Body of pancreas (tissue), 4 donors: ENCODE results near the gene DNAJB8. TPM values are rescaled to one million over a fixed set of nuclear protein-coding genes. Genes with fewer than 3 reads are reported as not detected.

Experiments used
- ATAC-seq: fragments of 150-250 bp; one replicate; pipeline ENCODE4 v1.9.1; 2016
- DNase-seq, 4 donors: peaks; one replicate each; pipeline ENCODE4 v3.0.0-alpha.2; 2019
- H3K27ac ChIP-seq, 4 donors: fragments of 200-600 bp; sonication (generic); 1 replicate in 3 of 4; 2 replicates in 1 of 4; pipeline versions ENCODE4 v1.5.1 to v1.6.1; 2016 to 2019; ENCODE audit warnings: mild to moderate bottlenecking in 1 of 4, mixed read lengths in 1 of 4, moderate library complexity in 1 of 4
- H3K27me3 ChIP-seq, 2 donors: fragments of 200-600 bp; sonication (generic); one replicate each; pipeline ENCODE4 v1.6.0; 2016; ENCODE audit warnings: mild to moderate bottlenecking in 1 of 2
- H3K36me3 ChIP-seq, 2 donors: fragments of 200-600 bp; sonication (generic); replicated peaks in 1 of 2; 2 replicates each; pipeline ENCODE4 v1.5.1; 2016; ENCODE audit warnings: low read depth in 2 of 2; ENCODE audit not compliant: insufficient read depth in 1 of 2
- H3K4me1 ChIP-seq: fragments of 200-600 bp; sonication (generic); one replicate; pipeline ENCODE4 v1.6.0; 2016
- H3K4me3 ChIP-seq, 2 donors: fragments of 200-600 bp; sonication (generic); 1 replicate in 1 of 2; 2 replicates in 1 of 2; pipeline ENCODE4 v1.5.1; 2016 to 2019
- H3K9me3 ChIP-seq, 3 donors: fragments of 200-600 bp; sonication (generic); 1 replicate in 2 of 3; 2 replicates in 1 of 3; pipeline ENCODE4 v1.5.1; 2016
- POLR2A ChIP-seq, 3 donors: fragments of 450-650 bp; IDR thresholded peaks; one replicate each; pipeline ENCODE4 v1.6.1; 2016; ENCODE audit warnings: antibody characterized with exemption in 3 of 3, mild to moderate bottlenecking in 2 of 3
- WGBS, 2 donors: methylation state at CpG; one replicate each; pipeline ENCODE4 v1.1.5; 2017; 5-methylcytosine and 5-hydroxymethylcytosine counted together
- intact Hi-C: fragments of 100-400 bp; cut with DNase I; formaldehyde crosslinking; loops from one replicate; pipeline ENCODE4 v1.15.1; 2023
- total RNA-seq, 2 donors: library from RNA; depleted of rRNA; stranded (reverse); fragments of >200 nt; gene quantifications; one replicate each; pipeline ENCODE4 v1.1.0, GENCODE V29; 2016
- TF ChIP-seq, protein P1 (sequence below), 7 experiments: fragments of 450-650 bp in 4 of 7; fragments of 200-600 bp in 3 of 7; sonication (generic) in 3 of 7; IDR thresholded peaks; one replicate each; pipeline ENCODE4 v1.5.1; 2016 to 2019; ENCODE audit warnings: antibody characterized with exemption in 7 of 7

Gene DNAJB8
- total RNA-seq, 2 donors from 2014 or later, result not detected

DNA sequence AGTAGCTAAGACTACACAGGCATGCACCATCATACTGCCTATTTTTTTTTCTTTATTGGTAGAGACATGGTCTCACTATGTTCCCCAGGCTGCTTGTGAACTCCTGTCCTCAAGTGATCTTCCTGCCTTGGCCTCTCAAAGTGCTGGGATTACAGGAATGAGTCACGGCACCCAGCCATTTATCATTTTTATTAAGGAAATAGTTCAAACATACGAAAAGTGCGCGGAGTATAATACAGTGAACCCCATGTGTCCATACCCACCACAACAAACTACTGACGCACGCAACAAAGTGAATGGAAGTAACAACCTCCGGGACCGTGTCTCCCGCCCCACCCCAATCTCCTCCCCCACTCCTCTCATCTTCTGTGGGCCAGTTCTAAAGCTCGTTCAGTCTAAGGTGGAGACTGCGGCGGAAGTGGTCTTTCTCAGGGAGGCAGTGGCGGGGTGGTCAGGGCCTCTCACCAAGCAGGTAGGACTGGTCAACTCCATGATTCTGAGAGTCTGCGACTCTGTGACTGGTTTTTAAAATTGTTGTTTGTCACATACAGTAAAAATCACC is 42.1 kb downstream of the DNAJB8 start:
- Histone ChIP-seq H3K27ac (no peak overlapping the region), H3K36me3 (no peaks in the 10 kb centered on the region), H3K27me3 (no peaks in the 10 kb centered on the region), H3K9me3 (no peaks in the 10 kb centered on the region), H3K4me3 (no peak overlapping the region), H3K4me1 (peaks cover 15% of the 10 kb centered on the region)
- intact Hi-C loops, result loop anchor here (5.0 to 10.0 kb wide), 2 partner anchors 73 to 160 kb away; no protein-coding TSS in a partner anchor
- DNase-seq, result no peak
- TF ChIP-seq, protein P1, sequence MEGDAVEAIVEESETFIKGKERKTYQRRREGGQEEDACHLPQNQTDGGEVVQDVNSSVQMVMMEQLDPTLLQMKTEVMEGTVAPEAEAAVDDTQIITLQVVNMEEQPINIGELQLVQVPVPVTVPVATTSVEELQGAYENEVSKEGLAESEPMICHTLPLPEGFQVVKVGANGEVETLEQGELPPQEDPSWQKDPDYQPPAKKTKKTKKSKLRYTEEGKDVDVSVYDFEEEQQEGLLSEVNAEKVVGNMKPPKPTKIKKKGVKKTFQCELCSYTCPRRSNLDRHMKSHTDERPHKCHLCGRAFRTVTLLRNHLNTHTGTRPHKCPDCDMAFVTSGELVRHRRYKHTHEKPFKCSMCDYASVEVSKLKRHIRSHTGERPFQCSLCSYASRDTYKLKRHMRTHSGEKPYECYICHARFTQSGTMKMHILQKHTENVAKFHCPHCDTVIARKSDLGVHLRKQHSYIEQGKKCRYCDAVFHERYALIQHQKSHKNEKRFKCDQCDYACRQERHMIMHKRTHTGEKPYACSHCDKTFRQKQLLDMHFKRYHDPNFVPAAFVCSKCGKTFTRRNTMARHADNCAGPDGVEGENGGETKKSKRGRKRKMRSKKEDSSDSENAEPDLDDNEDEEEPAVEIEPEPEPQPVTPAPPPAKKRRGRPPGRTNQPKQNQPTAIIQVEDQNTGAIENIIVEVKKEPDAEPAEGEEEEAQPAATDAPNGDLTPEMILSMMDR (IDR thresholded peaks at IDR 0.05), result no peak
- TF ChIP-seq POLR2A (IDR thresholded peaks at IDR 0.05), result no peak
- 87 to 88% methylated on average over 12 to 14 of the region's 14 CpGs for WGBS, 2 donors
- ATAC-seq, result no peak

DNA sequence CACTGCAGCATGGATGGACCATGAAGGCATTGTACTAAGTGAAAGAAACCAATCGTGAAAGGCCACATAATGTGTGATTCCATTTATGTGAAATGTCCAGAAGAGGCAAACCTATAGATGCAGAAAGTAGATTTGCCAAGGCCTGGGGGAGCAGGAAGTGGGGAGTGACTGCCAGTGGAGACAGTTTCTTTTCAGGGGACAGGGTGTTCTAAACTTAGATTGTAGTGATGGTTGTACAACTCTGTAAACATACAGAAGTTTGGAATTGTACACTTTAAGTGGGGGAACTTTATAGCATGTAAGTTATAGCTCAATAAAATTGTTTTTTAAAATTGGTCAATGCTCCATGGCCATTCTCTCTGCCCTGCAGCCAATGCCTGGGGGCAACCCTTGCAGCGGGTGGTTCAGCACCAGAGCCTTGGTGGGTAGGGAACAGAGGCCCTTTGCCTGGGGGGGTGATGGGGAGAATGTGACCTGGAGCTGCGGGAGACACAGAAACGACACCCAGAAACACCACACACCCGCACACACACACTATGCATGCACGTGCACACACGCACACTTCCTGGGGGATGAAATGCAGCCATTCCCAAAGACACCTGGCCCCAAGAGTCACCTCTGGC is 43.1 kb downstream of the DNAJB8 start:
- WGBS, 2 donors, result 86 to 89% methylated on average over 2 to 7 of the region's 7 CpGs
- H3K27me3 ChIP-seq, result no peaks in the 10 kb centered on the region
- ATAC-seq (no peak), DNase-seq (no peak)
- intact Hi-C loops, result loop anchor here (10.0 kb wide), 1 partner anchor 161 kb away; no protein-coding TSS in a partner anchor
- H3K9me3 ChIP-seq, result no peaks in the 10 kb centered on the region
- no peaks in the 10 kb centered on the region for H3K36me3 ChIP-seq
- peaks cover 15% of the 10 kb centered on the region for H3K4me1 ChIP-seq
- no peak overlapping the region for H3K27ac ChIP-seq
- no peak overlapping the region for H3K4me3 ChIP-seq
- TF ChIP-seq POLR2A (IDR thresholded peaks at IDR 0.05), result no peak

DNA sequence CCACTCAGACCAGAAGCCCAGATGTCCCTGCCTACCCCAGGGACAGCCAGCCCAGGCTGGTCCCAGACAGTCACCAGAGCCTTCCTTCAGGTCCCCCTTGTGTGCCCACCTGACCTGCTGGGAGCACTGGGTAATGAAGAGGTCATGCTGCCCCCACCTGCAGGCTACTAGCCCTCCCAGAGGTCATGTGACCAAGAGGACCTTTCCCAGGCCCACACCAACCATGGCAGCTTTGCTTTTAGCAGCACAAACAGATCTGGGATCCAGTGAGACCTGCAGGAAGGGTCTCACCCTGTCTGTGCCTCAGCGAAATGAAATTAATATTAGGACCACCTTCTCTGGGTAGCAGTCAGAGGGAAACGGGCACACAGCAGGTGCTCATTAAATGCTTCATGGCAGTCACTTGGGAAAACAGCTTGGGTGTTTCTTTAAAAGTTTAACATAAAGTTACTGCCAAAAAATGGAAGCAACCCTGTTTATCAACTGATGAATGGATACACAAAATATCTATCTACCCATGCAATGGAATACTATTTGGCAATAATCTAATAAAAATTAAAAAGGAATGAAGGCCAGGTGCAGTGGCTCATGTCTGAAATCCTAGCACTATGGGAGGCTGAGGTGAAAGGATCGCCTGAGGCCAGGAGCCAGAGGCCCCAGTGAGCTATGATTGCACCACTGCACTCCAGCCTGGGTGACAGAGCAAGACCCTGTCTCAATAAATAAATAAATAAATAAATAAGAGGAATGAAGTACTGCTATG is 43.7 kb downstream of the DNAJB8 start:
- no peak overlapping the region for H3K27ac ChIP-seq
- no peaks in the 10 kb centered on the region for H3K36me3 ChIP-seq
- H3K4me3 ChIP-seq, result no peak overlapping the region
- TF ChIP-seq, protein P1 (IDR thresholded peaks at IDR 0.05), result no peak
- no peak for TF ChIP-seq POLR2A (IDR thresholded peaks at IDR 0.05)
- intact Hi-C loops, result loop anchor here (10.0 kb wide), 1 partner anchor 162 kb away; no protein-coding TSS in a partner anchor
- no peak for ATAC-seq
- DNase-seq, result no peak
- 95 to 97% methylated on average over 3 of the region's 3 CpGs for WGBS, 2 donors
- no peaks in the 10 kb centered on the region for H3K27me3 ChIP-seq
- peaks cover 15% of the 10 kb centered on the region for H3K4me1 ChIP-seq
- no peaks in the 10 kb centered on the region for H3K9me3 ChIP-seq

DNA sequence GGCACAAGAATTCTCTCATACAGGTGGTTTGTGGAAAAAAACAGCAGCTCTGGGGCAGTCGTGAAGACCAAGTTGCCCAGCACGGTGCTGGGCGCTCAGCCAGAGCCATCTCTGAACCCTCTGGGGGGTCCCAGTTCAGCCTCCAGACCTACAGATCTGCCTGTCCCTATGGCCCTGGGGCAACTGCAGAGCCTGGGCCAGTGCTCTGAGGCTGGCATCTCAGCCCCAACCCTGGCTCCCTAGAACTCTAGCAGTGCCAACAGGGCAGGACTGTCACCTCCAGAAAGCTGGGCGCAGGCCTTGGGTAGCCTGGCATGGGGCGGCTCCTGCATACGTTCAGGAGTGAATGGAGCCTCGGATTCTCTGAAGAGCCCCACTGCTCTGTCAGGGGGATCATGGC is 44.7 kb downstream of the DNAJB8 start:
- Histone ChIP-seq H3K9me3 (no peaks in the 10 kb centered on the region), H3K27me3 (no peaks in the 10 kb centered on the region), H3K4me3 (no peak overlapping the region), H3K27ac (no peak overlapping the region), H3K36me3 (no peaks in the 10 kb centered on the region), H3K4me1 (peaks cover 15% of the 10 kb centered on the region)
- WGBS, 2 donors, result 70 to 83% methylated on average over 5 to 7 of the region's 7 CpGs
- TF ChIP-seq POLR2A (IDR thresholded peaks at IDR 0.05), result no peak
- TF ChIP-seq, protein P1 (IDR thresholded peaks at IDR 0.05), result no peak
- intact Hi-C loops, result loop anchor here (10.0 kb wide), 1 partner anchor 163 kb away; no protein-coding TSS in a partner anchor
- ATAC-seq, result no peak
- DNase-seq, result no peak

DNA sequence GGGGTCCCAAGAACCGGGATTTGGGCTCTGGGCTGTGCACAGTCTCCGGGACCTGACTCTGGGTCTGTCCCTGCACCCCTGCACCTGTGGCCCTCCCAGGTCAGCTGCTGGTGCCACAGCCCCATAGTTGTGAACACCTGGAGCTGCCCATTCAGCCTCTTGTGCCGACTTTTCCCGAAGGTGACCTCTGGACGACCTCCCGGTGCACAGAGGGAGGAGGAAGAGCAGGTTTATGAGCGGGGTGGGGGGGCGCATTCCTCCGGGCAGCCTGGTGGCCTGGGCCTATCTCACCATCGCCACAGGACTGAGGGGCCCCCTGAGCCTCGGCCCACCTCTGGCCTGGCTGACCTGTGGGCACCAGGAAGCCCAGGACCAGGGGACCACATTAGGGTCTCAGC is 45.3 kb downstream of the DNAJB8 start:
- intact Hi-C loops, result loop anchor here (10.0 kb wide), 1 partner anchor 163 kb away; no protein-coding TSS in a partner anchor
- Histone ChIP-seq H3K27ac (no peak overlapping the region), H3K27me3 (no peaks in the 10 kb centered on the region), H3K4me3 (no peak overlapping the region), H3K4me1 (peaks cover 11% of the 10 kb centered on the region), H3K9me3 (no peaks in the 10 kb centered on the region), H3K36me3 (no peaks in the 10 kb centered on the region)
- WGBS, 2 donors, result 75 to 90% methylated on average over 2 to 11 of the region's 11 CpGs
- DNase-seq (no peak), ATAC-seq (no peak)
- TF ChIP-seq, protein P1 (IDR thresholded peaks at IDR 0.05), result no peak
- no peak for TF ChIP-seq POLR2A (IDR thresholded peaks at IDR 0.05)
